BLaER1 treated with 17β-estradiol and CSF1 and Interleukin-3, amounts not matched to agents 10 nM and 100 nM (cell line): Measurements from ENCODE around the gene MIXL1.

Experiments
- H3K27ac ChIP-seq, 11 experiments: shearing (Covaris generic); formaldehyde crosslinking; 2 replicates each; pipeline ENCODE4 v1.8.1; 2022
- H3K27me3 ChIP-seq, 11 experiments: shearing (Covaris generic); formaldehyde crosslinking; 2 replicates each; pipeline ENCODE4 v1.8.1; 2022
- H3K36me3 ChIP-seq, 11 experiments: shearing (Covaris generic); formaldehyde crosslinking; 2 replicates each; pipeline ENCODE4 v1.8.1; 2022
- H3K4me1 ChIP-seq, 10 experiments: shearing (Covaris generic); formaldehyde crosslinking; 2 replicates each; pipeline ENCODE4 v1.8.1; 2022
- H3K4me2 ChIP-seq, 11 experiments: shearing (Covaris generic); formaldehyde crosslinking; 2 replicates each; pipeline ENCODE4 v1.8.1; 2022
- H3K4me3 ChIP-seq, 10 experiments: shearing (Covaris generic); formaldehyde crosslinking; 2 replicates each; pipeline ENCODE4 v1.8.1; 2022
- H3K9ac ChIP-seq, 11 experiments: shearing (Covaris generic); formaldehyde crosslinking; 2 replicates each; pipeline ENCODE4 v1.8.1; 2022
- H3K9me3 ChIP-seq, 11 experiments: shearing (Covaris generic); formaldehyde crosslinking; replicated peaks in 1 of 11; 2 replicates each; pipeline ENCODE4 v1.8.1; 2022
- H4K20me1 ChIP-seq, 11 experiments: shearing (Covaris generic); formaldehyde crosslinking; 2 replicates each; pipeline ENCODE4 v1.8.1; 2022
- Cebpa-rat ChIP-seq, 11 experiments: shearing (Covaris generic); IDR thresholded peaks; 2 replicates each; pipeline ENCODE4 v1.8.1; 2022

Gene MIXL1

GRCh38 chr1:226222686-226223085, 778 bp upstream of the MIXL1 start:
- peaks cover 0 to 29% (median 9%) of the 10 kb centered on the region in 11 experiments; a peak in 8 of 22 replicates for H4K20me1 ChIP-seq
- TF ChIP-seq Cebpa-rat (IDR thresholded peaks at IDR 0.05), result no peak
- H3K27ac ChIP-seq, result no peak overlapping the region
- H3K9me3 ChIP-seq, result no peaks in the 10 kb centered on the region
- H3K27me3 ChIP-seq, result peaks cover 57 to 90% (median 75%) of the 10 kb centered on the region in 11 experiments
- no peak overlapping the region for H3K4me3 ChIP-seq
- peaks cover 0 to 11% (median 10%) of the 10 kb centered on the region in 10 experiments; a peak in 18 of 20 replicates for H3K4me1 ChIP-seq
- no peak overlapping the region for H3K4me2 ChIP-seq
- H3K36me3 ChIP-seq, result peaks cover 0 to 12% (median 0%) of the 10 kb centered on the region in 11 experiments; a peak in 3 of 22 replicates
- H3K9ac ChIP-seq, result no peak overlapping the region

GRCh38 chr1:226223786-226224244, 351 bp downstream of the MIXL1 start:
- Histone ChIP-seq H3K27me3 (peaks cover 57 to 81% (median 69%) of the 10 kb centered on the region in 11 experiments), H3K4me1 (peaks cover 0 to 11% (median 10%) of the 10 kb centered on the region in 10 experiments; a peak in 18 of 20 replicates), H3K9me3 (no peaks in the 10 kb centered on the region), H3K36me3 (peaks cover 0 to 12% (median under 1%) of the 10 kb centered on the region in 11 experiments; a peak in 8 of 22 replicates), H3K27ac (no peak overlapping the region), H3K4me2 (peak overlapping the region; percentile 79 to 96 (median 89)), H3K9ac (peak overlapping the region in 7 of 11 experiments; percentile 18 to 58 (median 36); a peak in 10 of 22 replicates), H3K4me3 (peak overlapping the region; percentile 47 to 68 (median 56)), H4K20me1 (peaks cover 0 to 29% (median 9%) of the 10 kb centered on the region in 11 experiments; a peak in 8 of 22 replicates)
- no peak for TF ChIP-seq Cebpa-rat (IDR thresholded peaks at IDR 0.05)

- TF ChIP-seq Cebpa-rat (IDR thresholded peaks at IDR 0.05), result no peak
- Histone ChIP-seq H3K4me1 (peaks cover 0 to 11% (median 10%) of the 10 kb centered on the region in 10 experiments; a peak in 18 of 20 replicates), H3K27me3 (peaks cover 45 to 55% (median 50%) of the 10 kb centered on the region in 11 experiments), H3K27ac (no peak overlapping the region), H3K36me3 (peaks cover 8 to 33% (median 17%) of the 10 kb centered on the region in 11 experiments; a peak in 19 of 22 replicates), H3K4me3 (no peak overlapping the region), H3K9ac (no peak overlapping the region), H3K9me3 (no peaks in the 10 kb centered on the region), H4K20me1 (peaks cover 0 to 22% (median 9%) of the 10 kb centered on the region in 11 experiments; a peak in 8 of 22 replicates), H3K4me2 (no peak overlapping the region)
Measured at GRCh38 chr1:226226601-226227000, 3.1 kb downstream of the MIXL1 start.

GRCh38 chr1:226233293-226233692, 9.8 kb downstream of the MIXL1 start:
- H3K27ac ChIP-seq, result no peak overlapping the region
- peaks cover 31 to 98% (median 76%) of the 10 kb centered on the region in 11 experiments; a peak in 21 of 22 replicates for H3K36me3 ChIP-seq
- H3K9me3 ChIP-seq, result no peaks in the 10 kb centered on the region
- H3K27me3 ChIP-seq, result no peaks in the 10 kb centered on the region
- H3K4me3 ChIP-seq, result no peak overlapping the region
- no peaks in the 10 kb centered on the region for H4K20me1 ChIP-seq
- no peak for TF ChIP-seq Cebpa-rat (IDR thresholded peaks at IDR 0.05)
- 0 out of 20 replicates have a peak, but pooled peaks cover 0 to 4% (median 0%) of the 10 kb centered on the region in 10 experiments for H3K4me1 ChIP-seq
- H3K4me2 ChIP-seq, result no peak overlapping the region
- no peak overlapping the region for H3K9ac ChIP-seq

GRCh38 chr1:226233806-226234205, 10.3 kb downstream of the MIXL1 start:
- no peak overlapping the region for H3K27ac ChIP-seq
- no peak for TF ChIP-seq Cebpa-rat (IDR thresholded peaks at IDR 0.05)
- peaks cover 33 to 98% (median 78%) of the 10 kb centered on the region in 11 experiments; a peak in 21 of 22 replicates for H3K36me3 ChIP-seq

GRCh38 chr1:226236826-226237225, 13.4 kb downstream of the MIXL1 start:
- Histone ChIP-seq H3K9me3 (no peaks in the 10 kb centered on the region), H3K9ac (no peak overlapping the region), H3K27me3 (no peaks in the 10 kb centered on the region), H3K4me2 (no peak overlapping the region), H3K4me3 (no peak overlapping the region), H3K36me3 (peaks cover 25 to 100% (median 78%) of the 10 kb centered on the region in 11 experiments; a peak in 21 of 22 replicates), H3K4me1 (0 out of 20 replicates have a peak, but pooled peaks cover 0 to 4% (median 0%) of the 10 kb centered on the region in 10 experiments), H3K27ac (no peak overlapping the region), H4K20me1 (no peaks in the 10 kb centered on the region)
- no peak for TF ChIP-seq Cebpa-rat (IDR thresholded peaks at IDR 0.05)

More at GRCh38 chr1:226233806-226234205, 10.3 kb downstream of the MIXL1 start:
- no peaks in the 10 kb centered on the region for H3K27me3 ChIP-seq
- 0 out of 20 replicates have a peak, but pooled peaks cover 0 to 4% (median 0%) of the 10 kb centered on the region in 10 experiments for H3K4me1 ChIP-seq
- H3K4me3 ChIP-seq, result no peak overlapping the region
- no peak overlapping the region for H3K9ac ChIP-seq
- H3K4me2 ChIP-seq, result no peak overlapping the region
- H3K9me3 ChIP-seq, result no peaks in the 10 kb centered on the region
- no peaks in the 10 kb centered on the region for H4K20me1 ChIP-seq

GRCh38 chr1:226239421-226239820, 16.0 kb downstream of the MIXL1 start:
- Histone ChIP-seq H3K9ac (no peak overlapping the region), H3K4me1 (no peaks in the 10 kb centered on the region), H3K4me2 (no peak overlapping the region), H3K27me3 (no peaks in the 10 kb centered on the region), H3K36me3 (peaks cover 16 to 95% (median 67%) of the 10 kb centered on the region in 11 experiments; a peak in 21 of 22 replicates), H3K4me3 (no peak overlapping the region), H4K20me1 (no peaks in the 10 kb centered on the region), H3K27ac (no peak overlapping the region), H3K9me3 (no peaks in the 10 kb centered on the region)
- TF ChIP-seq Cebpa-rat (IDR thresholded peaks at IDR 0.05), result no peak

- H3K9me3 ChIP-seq, result no peaks in the 10 kb centered on the region
- H3K4me1 ChIP-seq, result peaks cover 0 to 5% (median 0%) of the 10 kb centered on the region in 10 experiments; a peak in 1 of 20 replicates
- H3K4me2 ChIP-seq, result 0 out of 22 replicates have a peak overlapping the region, but pooled peaks of 1 of the 11 experiments have one; percentile 10
- peak overlapping the region in 1 of 11 experiments; percentile 19; a peak in 3 of 22 replicates for H3K27ac ChIP-seq
- no peak for TF ChIP-seq Cebpa-rat (IDR thresholded peaks at IDR 0.05)
- H3K4me3 ChIP-seq, result no peak overlapping the region
- no peaks in the 10 kb centered on the region for H3K27me3 ChIP-seq
- no peaks in the 10 kb centered on the region for H4K20me1 ChIP-seq
- H3K9ac ChIP-seq, result no peak overlapping the region
- peaks cover 6 to 88% (median 69%) of the 10 kb centered on the region in 11 experiments for H3K36me3 ChIP-seq
Measured at GRCh38 chr1:226248091-226248490, 24.6 kb downstream of the MIXL1 start.

- H3K9ac ChIP-seq, result no peak overlapping the region
- no peak for TF ChIP-seq Cebpa-rat (IDR thresholded peaks at IDR 0.05)
- no peak overlapping the region for H3K4me3 ChIP-seq
- H4K20me1 ChIP-seq, result no peaks in the 10 kb centered on the region
- H3K9me3 ChIP-seq, result no peaks in the 10 kb centered on the region
- no peak overlapping the region for H3K4me2 ChIP-seq
- H3K27ac ChIP-seq, result no peak overlapping the region
- peaks cover 6 to 91% (median 76%) of the 10 kb centered on the region in 11 experiments for H3K36me3 ChIP-seq
- H3K27me3 ChIP-seq, result no peaks in the 10 kb centered on the region
- H3K4me1 ChIP-seq, result peaks cover 0 to 5% (median 0%) of the 10 kb centered on the region in 10 experiments; a peak in 1 of 20 replicates
Measured at GRCh38 chr1:226248796-226249195, 25.3 kb downstream of the MIXL1 start.
